Endometrial microvascular endothelial cells (primary cell): ENCODE results near the gene RNF223. TPM values are rescaled to one million over a fixed set of nuclear protein-coding genes. Genes with fewer than 3 reads are reported as not detected.

Experiments used
- in situ Hi-C: cut with HindIII; loops from 2 replicates; pipeline ENCODE4 v1.10.0; 2017; ENCODE audit warnings: low sequenced_read_pairs, low pct_unique_long_range_greater_than_20kb; ENCODE audit errors: inconsistent ontology term
- total RNA-seq: library from RNA; depleted of rRNA; stranded (reverse); fragments of >200 nt; gene quantifications from one replicate; pipeline ENCODE4 v1.2.3, GENCODE V29; 2015; ENCODE audit errors: inconsistent ontology term

Gene RNF223
- total RNA-seq, 1 donor from 2014 or later = not detected

DNA sequence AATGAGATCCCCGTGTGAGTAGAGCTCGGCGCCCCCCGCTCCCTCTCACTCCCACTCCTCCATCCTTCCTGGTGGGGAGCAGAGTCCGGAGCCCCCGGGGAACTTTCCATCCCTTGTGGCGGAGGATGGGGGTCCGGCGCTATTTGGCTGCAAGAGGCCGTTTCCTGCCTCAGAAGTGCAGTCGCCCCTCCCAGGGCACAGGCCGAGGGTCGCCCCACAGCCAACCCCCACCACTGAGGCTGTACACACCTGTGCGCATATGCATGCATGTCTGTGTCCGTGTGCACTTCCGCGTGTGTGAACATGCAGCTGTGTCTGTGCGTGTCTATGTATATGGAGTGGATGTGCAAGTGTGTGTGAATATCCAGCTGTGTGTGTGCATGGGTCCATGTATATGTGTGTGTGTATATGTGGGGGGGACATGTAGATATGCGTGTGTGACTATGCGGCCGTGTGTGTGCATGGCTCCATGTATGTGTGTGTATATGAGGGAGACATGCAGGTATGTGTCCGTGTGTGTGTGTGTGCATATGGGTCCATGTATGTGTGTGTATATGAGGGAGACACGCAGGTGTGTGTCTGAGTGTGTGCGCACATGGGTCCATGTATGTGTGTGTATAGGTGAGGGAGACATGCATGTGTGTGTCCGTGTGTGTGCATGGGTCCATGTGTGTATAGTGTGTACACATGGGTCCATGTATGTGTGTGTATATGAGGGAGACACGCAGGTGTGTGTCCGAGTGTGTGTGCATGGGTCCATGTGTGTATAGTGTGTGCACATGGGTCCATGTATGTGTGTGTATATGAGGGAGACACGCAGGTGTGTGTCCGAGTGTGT lies 21.9 kb downstream of the RNF223 start:
- in situ Hi-C loops = no loop called here

DNA sequence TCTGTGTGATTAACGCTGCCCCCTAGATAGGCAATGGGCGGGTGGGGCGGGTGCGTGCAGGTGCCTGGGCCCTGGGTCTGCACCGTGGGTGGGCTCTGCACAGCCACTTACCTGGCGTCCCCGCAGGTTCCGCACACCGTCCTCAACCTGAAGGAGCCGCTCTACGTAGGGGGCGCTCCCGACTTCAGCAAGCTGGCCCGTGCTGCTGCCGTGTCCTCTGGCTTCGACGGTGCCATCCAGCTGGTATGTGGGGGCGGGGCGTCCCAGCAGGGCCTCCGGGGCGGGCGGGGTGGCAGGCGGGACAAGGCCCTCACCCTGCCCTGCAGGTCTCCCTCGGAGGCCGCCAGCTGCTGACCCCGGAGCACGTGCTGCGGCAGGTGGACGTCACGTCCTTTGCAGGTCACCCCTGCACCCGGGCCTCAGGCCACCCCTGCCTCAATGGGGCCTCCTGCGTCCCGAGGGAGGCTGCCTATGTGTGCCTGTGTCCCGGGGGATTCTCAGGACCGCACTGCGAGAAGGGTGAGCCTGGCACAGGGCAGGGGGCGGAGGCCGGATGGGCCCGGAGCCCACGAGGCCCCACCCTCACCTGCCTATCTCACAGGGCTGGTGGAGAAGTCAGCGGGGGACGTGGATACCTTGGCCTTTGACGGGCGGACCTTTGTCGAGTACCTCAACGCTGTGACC lies 22.8 kb downstream of the RNF223 start:
- in situ Hi-C loops = no loop called here

DNA sequence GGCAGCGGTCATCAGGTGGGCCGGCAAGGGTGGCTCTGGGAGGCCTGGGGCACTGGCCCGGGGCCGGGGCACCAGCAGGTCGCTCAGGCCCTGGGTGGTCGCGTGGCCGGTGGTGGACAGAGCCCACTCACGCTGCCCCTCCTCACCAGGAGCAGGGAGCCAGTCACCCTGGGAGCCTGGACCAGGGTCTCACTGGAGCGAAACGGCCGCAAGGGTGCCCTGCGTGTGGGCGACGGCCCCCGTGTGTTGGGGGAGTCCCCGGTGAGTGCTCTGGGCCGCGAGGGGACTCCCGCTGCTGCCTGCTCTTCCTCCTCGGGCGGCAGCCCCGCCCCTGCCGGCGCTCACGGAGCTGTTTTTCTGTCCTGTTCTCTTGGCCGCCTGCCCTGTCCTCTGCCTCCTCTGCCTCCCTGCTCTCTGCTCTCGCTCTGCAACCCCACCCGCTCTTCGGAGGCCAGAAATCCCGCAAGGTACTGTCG lies 23.5 kb downstream of the RNF223 start:
- in situ Hi-C loops = no loop called here

DNA sequence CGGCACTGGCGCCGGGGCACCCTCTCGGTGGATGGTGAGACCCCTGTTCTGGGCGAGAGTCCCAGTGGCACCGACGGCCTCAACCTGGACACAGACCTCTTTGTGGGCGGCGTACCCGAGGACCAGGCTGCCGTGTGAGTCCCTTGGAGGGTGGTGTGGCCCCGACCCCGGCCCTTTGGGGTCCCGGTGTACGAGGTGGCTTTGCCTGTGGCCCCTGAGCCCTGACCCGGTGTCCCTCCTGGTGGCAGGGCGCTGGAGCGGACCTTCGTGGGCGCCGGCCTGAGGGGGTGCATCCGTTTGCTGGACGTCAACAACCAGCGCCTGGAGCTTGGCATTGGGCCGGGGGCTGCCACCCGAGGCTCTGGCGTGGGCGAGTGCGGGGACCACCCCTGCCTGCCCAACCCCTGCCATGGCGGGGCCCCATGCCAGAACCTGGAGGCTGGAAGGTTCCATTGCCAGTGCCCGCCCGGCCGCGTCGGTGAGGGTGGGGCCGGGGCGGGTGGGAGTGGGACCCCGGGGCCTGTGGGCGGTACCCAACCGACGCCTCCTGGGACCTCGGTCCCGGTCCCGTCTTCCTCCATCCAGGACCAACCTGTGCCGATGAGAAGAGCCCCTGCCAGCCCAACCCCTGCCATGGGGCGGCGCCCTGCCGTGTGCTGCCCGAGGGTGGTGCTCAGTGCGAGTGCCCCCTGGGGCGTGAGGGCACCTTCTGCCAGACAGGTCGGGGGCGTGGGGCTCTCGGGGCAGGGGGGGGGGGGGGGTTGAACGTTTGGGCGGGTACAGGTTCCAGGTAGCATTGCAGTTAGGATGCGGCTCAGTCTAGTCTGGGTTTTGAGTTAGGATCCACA lies 24.6 kb downstream of the RNF223 start:
- in situ Hi-C loops = no loop called here

DNA sequence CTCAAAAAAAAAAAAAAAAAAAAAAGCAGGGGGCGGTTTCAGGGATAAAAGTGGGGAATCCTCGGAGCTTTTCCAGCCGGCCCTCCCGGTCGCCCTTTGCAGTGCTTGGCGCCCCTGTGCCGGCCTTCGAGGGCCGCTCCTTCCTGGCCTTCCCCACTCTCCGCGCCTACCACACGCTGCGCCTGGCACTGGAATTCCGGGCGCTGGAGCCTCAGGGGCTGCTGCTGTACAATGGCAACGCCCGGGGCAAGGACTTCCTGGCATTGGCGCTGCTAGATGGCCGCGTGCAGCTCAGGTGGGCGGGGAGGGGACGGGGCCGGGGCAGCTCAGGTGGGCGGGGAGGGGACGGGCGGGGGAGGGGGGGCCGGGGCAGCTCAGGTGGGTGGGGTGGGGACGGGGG lies 25.3 kb downstream of the RNF223 start:
- in situ Hi-C loops = no loop called here

DNA sequence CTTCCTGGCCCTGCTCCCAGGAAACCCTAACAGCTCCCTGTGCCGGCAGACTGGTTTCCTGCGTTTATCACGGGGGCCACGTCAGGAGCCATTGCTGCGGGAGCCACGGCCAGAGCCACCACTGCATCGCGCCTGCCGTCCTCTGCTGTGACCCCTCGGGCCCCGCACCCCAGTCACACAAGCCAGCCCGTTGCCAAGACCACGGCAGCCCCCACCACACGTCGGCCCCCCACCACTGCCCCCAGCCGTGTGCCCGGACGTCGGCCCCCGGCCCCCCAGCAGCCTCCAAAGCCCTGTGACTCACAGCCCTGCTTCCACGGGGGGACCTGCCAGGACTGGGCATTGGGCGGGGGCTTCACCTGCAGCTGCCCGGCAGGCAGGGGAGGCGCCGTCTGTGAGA lies 26.1 kb downstream of the RNF223 start:
- in situ Hi-C loops = no loop called here

DNA sequence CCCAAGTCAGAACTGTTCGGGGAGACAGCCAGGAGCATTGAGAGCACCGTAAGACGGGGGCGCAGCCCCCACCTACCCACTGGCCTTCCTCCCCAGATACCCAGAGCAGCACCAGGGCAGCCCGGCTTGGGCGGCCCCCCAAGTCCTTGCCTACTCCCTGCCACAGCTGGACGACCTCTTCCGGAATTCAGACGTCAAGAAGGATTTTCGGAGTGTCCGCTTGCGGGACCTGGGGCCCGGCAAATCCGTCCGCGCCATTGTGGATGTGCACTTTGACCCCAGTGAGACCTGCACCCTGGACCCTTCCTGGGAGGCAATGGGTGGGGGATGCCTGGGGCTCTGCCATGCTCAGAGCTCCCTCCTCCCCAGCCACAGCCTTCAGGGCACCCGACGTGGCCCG lies 26.7 kb downstream of the RNF223 start:
- in situ Hi-C loops = no loop called here

DNA sequence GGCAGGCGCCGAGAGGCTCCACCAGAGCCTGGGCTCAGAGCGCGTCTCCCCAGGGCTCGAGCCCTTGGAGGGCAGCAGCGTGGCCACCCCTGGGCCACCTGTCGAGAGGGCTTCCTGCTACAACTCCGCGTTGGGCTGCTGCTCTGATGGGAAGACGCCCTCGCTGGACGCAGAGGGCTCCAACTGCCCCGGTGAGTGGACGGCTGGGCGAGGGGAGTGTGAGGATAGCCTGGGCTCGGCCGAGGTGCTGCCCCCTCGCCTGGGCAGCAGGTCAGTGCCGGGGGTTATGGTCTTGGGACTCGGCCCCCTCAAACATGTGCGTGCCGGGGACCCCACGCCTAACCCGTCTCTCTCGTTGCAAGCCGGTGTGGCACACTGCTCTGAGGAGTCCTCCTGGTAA lies 27.3 kb downstream of the RNF223 start:
- in situ Hi-C loops = no loop called here

DNA sequence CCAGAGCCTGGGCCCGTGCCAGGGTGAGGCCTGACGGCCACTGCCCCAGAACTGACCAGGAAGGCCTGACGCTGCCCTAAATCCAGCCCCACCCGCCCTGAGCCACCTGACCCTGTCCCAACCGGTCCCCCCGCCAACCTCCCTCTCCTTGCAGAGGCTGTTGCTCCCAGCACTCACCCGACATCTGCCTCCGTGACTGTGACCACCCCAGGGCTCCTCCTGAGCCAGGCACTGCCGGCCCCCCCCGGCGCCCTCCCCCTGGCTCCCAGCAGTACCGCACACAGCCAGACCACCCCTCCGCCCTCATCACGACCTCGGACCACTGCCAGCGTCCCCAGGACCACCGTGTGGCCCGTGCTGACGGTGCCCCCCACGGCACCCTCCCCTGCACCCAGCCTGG lies 27.9 kb downstream of the RNF223 start:
- in situ Hi-C loops = no loop called here

DNA sequence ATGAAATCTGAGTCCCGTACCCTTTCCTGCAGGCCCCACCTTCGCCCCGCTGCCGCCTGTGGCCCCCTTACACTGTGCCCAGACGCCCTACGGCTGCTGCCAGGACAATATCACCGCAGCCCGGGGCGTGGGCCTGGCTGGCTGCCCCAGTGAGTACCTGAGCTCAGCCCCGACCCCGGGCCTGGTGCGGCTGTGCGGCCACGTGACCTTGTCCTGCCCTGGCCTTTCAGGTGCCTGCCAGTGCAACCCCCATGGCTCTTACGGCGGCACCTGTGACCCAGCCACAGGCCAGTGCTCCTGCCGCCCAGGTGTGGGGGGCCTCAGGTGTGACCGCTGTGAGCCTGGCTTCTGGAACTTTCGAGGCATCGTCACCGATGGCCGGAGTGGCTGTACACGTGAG lies 29.0 kb downstream of the RNF223 start:
- in situ Hi-C loops = no loop called here

DNA sequence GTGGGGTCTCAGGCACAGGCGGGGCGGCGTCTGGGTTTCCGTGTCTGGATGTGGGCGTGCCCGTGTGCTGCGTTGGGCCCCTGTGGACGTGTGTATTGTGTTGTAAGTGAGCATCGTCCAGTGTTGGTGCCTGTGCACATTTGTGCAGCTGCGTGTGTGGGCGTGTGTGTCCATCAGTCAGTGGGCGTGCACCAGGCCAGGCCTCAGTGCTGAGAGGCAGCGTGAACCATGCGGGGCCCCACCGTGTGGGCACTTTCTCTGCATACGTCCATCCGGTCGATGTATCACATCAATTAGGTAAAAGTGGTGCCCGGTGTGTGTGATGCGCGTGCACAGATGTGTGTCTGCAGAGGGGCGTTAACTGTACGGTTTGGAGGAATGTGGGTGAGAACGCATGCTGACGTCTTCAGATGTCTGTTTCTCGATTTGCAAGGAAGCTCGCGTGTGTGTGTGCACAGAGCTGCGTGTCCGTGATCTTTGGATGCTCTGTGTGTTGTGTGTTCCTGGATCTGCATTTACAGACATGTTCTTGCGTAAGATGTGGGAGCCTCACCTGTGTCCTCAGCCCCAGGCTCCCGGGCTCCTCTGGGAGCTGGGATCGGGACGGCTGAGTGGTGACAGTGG lies 29.5 kb downstream of the RNF223 start:
- in situ Hi-C loops = no loop called here

DNA sequence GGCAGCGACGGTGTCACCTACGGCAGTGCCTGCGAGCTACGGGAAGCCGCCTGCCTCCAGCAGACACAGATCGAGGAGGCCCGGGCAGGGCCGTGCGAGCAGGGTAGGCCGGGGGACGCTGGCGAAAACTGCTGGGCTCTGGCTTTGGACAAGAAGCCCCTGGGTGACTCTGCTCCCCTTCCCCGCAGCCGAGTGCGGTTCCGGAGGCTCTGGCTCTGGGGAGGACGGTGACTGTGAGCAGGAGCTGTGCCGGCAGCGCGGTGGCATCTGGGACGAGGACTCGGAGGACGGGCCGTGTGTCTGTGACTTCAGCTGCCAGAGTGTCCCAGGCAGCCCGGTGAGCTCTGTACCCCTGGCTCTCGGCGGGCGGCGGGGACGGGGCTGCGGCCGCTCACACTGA lies 30.2 kb downstream of the RNF223 start:
- in situ Hi-C loops = no loop called here

DNA sequence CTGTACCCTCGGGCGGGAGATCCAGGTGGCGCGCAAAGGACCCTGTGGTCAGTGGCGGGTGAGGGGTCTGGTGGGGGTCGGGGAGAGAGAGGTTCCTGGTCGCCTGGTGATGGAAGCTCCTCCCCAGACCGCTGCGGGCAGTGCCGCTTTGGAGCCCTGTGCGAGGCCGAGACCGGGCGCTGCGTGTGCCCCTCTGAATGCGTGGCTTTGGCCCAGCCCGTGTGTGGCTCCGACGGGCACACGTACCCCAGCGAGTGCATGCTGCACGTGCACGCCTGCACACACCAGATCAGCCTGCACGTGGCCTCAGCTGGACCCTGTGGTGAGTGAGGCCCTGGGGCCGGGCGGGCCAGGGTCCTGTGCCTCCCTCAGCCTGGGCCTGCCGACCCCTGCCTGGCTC lies 30.7 kb downstream of the RNF223 start:
- in situ Hi-C loops = no loop called here

DNA sequence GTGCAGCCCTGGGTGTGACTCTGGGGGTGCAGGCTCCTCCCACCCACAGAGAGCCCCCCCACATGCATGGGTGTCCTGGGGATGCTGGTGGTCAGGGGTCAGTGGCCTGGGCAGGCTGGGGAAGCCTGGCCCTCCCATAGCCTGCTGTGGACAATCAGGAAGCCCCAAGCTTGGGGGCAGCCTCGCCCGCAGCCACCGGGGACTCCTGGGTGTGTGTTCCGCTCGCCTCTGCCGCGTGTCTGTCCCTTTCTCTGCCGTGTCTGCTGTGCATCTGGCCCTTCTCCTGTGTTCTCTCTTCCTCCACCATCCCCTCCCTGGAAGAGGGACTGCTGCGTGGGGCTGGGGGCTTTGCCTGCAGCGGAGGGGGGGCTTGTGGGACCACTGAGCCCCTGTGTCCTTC lies 31.3 kb downstream of the RNF223 start:
- in situ Hi-C loops = no loop called here

DNA sequence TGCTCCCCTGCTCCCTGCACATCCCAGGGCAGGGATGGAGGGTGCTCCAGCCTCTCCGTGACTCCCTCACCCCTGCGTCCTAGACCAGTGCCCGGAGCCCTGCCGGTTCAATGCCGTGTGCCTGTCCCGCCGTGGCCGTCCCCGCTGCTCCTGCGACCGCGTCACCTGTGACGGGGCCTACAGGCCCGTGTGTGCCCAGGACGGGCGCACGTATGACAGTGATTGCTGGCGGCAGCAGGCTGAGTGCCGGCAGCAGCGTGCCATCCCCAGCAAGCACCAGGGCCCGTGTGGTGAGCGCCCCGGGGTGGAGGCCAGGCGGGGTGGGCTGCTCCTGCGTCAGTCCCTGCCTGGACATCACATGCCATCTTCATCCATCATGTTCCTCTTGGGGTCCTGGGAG lies 32.2 kb downstream of the RNF223 start:
- in situ Hi-C loops = no loop called here

DNA sequence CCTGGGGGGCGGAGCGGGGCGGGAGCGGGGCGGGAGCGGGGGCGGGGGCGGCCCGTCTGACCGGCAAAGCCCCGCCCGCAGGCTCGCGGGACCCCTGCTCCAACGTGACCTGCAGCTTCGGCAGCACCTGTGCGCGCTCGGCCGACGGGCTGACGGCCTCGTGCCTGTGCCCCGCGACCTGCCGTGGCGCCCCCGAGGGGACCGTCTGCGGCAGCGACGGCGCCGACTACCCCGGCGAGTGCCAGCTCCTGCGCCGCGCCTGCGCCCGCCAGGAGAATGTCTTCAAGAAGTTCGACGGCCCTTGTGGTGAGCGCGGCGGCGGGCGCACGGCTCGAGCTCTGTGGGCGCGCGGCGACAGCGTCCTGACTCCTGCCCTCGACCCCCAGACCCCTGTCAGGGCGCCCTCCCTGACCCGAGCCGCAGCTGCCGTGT lies 33.0 kb downstream of the RNF223 start:
- in situ Hi-C loops = no loop called here

DNA sequence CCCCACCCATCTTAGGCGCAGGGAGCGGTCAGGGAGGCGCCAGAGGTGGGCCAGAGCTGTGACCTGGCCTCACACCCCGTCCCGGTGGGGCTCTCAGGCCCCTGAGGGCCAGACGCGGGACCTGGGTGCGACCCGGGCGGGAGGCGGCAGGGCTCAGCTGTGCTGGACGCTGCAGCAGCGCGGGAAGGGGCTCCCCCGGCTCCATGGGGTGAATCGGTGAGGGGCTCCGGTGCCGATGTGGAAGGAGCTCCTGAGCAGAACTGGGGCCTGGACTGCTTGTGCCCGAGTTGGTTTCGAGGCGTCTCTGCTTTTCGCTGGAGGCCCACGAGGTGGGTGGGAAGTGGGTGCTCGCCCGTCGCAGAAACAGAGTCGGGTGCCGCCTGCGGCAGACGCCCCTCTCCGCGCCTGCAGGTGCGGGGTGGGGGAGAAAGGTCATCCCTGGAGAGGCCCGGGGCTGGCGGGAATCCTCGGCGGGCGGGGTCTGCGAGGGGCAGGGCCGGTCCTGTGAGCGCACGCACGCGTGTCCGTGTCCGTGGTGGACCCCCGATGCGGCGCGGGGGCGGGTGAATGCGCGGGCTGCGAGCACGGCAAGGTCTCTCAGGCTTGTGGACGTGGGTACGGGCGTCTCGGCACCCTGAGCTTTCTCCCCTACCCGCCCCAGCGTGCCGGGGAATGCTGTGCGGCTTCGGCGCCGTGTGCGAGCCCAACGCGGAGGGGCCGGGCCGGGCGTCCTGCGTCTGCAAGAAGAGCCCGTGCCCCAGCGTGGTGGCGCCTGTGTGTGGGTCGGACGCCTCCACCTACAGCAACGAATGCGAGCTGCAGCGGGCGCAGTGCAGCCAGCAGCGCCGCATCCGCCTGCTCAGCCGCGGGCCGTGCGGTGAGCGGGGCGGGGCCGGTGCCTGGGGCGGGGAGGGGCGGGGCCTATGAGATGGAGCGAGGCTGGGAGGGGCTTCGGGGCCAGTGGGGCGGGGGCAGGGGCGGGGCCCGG lies 33.8 kb downstream of the RNF223 start:
- in situ Hi-C loops = no loop called here
